Left colon (tissue), 2 donors: Measurements from ENCODE around the gene PTGDR2. TPM values are rescaled to one million over a fixed set of nuclear protein-coding genes. Genes with fewer than 3 reads are reported as not detected.
A peak's percentile ranks its signal among the peaks of the same experiment; 100 is the strongest.

Source experiments
- ATAC-seq: fragments of 200-7000 bp; cut with Tn5 transposase; one replicate; pipeline ENCODE4 v1.9.1; 2020; ENCODE audit warnings: mild to moderate bottlenecking, moderate library complexity
- DNase-seq, 2 donors: peaks; one replicate each; pipeline ENCODE4 v3.0.0-alpha.2; 2020
- intact Hi-C, 2 donors: fragments of 100-400 bp; cut with DNase I in 1 of 2; cut with micrococcal nuclease in 1 of 2; formaldehyde crosslinking; loops; one replicate each; pipeline versions ENCODE4 v1.11.2 to v1.14.0; 2022; cut with DNase I, micrococcal nuclease
- total RNA-seq, 2 donors: library from RNA; stranded (reverse); fragmentation: NEBNext Ultra II Directional; extraction: Animal tissue kit (Norgen Biotek cat#: 25700); gene quantifications; one replicate each; pipeline ENCODE4 v1.2.1, GENCODE V29; 2021
- donor health status: DM: no; HTN: no; CAD: no.
- donor health status: DM: yes; HTN: yes; CAD: no.

PTGDR2 gene
- total RNA-seq, 2 donors from 2014 or later, result 4.6 to 6.4 TPM

DNA sequence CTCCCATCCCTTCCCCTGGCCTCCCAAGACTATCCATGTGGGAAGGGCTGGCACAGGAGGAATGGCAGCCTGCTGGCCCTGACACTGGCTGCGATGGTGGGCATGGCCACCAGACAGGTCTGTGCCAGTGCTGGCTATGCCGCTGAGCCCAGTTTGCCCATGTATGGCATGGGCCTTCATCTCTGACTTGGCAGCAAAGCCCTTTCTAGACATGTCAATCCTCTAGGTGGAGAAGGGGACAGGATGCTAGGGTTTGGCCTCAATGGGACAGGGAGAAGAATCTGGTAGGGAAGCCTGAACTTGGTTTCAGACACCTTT is 20.4 kb upstream of the PTGDR2 start:
- intact Hi-C loops, result no loop called here
- ATAC-seq (no peak), DNase-seq (no peak)

DNA sequence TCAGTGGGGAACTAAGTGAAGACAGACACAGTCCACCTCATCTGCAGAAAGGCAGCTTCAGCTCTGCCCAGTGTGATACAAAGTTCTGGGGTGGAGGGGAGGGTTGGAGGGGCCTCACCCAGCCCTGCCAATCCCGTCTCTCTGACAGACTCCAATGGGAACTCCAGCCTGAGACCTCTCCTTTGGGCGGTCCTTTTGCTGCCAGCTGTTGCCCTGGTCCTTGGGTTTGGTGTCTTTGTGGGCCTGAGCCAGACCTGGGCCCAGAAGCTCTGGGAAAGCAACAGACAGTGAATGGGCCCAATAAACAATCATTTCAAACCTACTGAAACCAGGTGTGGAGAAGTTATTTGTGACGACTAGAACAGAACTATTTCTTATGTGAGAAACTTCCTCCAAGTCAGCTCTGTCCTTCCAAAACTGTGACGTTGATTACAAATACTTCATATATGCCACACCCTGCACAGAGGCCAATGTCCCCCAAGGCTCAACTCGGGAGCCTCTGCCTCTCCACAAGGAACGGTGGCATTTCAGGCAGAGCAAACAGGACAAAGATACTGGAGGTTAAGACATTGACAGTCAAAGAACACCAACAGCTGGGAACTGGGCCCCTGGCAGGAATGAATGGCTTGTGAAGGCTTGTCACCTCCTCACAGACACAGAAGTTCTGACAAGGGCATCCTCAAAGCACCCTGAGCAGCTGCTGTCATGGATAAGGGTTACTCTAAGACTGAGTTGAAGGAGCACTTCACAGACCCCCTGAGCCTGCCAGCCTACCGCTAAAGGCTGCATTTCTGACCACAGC is 19.8 kb upstream of the PTGDR2 start:
- ATAC-seq (peak; percentile 52), DNase-seq (no peak)

DNA sequence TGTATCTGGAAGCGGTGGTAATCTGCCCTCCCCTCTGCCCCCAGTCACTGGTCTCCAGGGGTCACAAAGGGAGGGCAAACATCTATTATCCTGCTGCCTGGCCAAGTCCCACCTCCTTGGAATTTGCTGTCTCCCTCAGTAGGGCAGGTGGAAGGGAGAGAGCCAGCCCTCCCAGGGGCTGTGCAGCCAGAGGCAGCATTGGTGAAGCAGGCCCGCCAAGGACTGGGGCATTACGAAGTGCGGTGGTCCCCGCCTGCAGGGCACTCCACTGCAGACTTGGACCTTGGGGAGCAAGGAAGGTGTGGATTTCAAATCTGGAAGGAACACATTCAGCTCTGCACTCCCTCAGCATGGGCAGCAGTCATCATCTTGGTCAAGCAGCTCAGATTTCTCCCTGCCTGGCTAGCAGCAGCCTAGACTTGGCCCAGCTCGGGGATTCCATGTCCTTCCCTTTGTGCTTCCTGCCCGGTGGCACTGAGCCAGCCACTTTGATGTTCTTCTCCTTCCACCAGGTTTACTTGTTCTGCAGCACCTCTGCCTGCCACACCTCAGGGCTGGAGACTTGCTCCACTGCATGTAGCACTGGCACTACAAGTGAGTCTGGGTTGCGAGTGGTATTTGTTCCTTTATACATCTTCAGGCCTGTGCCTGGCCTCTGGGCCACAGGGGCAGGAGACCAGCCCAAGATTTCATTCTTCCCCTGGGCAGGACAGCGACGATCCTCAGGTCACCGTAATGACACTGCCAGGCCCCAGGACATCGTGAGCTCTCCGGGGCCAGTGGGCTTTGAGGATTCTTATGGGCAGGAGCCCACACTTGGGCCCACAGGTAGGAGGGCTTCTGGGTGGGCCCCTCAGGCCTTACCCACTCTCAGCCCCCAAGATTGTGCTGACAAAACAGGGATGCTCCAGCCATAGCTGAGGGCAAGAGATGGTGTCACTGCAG is 18.9 kb upstream of the PTGDR2 start:
- no peak for DNase-seq

More for the DNA sequence above, 19.8 kb upstream of the PTGDR2 start:
- intact Hi-C loops, result no loop called here

DNA sequence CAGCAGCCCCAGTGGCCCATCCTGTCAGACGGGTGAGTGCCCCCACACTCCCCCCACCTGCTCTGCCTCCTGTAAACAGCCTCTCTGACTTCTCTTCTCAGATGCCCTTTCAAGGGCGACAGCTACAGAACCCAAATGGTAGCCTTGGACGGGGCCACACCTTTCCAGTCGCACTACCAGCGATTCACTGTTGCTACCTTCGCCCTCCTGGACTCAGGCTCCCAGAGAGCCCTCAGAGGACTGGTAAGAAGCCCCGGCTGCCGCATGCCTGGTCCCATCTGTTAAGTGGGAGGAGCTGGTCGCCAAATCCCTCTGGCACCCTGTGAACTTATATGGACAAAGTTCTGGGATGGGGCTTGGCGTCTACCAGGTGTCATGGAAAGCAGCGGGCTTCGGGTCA is 17.8 kb upstream of the PTGDR2 start:
- DNase-seq (no peak), ATAC-seq (no peak)
- intact Hi-C loops, result no loop called here

More for the DNA sequence above, 18.9 kb upstream of the PTGDR2 start:
- intact Hi-C loops, result no loop called here
- no peak for ATAC-seq

DNA sequence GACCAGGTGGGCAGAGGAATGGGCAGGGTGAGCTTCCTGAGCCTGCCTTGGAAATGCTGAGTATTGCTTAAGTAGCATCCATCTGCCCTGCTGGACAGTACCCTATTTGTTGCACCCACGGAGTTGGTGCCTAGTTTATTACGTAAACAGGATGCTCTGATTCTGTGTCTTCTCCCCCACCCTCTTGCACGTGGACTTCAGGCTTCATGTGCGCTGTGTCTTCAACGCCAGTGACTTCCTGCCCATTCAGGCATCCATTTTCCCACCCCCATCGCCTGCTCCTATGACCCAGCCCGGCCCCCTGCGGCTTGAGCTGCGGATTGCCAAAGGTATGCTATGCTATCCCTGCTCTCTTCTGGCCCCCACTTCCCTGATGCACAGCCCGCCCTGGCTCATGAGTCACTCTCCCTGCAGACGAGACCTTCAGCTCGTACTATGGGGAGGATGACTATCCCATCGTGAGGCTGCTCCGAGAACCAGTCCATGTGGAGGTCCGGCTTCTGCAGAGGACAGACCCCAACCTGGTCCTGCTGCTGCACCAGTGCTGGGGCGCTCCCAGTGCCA is 17.3 kb upstream of the PTGDR2 start:
- DNase-seq (no peak), ATAC-seq (no peak)
- intact Hi-C loops, result no loop called here

DNA sequence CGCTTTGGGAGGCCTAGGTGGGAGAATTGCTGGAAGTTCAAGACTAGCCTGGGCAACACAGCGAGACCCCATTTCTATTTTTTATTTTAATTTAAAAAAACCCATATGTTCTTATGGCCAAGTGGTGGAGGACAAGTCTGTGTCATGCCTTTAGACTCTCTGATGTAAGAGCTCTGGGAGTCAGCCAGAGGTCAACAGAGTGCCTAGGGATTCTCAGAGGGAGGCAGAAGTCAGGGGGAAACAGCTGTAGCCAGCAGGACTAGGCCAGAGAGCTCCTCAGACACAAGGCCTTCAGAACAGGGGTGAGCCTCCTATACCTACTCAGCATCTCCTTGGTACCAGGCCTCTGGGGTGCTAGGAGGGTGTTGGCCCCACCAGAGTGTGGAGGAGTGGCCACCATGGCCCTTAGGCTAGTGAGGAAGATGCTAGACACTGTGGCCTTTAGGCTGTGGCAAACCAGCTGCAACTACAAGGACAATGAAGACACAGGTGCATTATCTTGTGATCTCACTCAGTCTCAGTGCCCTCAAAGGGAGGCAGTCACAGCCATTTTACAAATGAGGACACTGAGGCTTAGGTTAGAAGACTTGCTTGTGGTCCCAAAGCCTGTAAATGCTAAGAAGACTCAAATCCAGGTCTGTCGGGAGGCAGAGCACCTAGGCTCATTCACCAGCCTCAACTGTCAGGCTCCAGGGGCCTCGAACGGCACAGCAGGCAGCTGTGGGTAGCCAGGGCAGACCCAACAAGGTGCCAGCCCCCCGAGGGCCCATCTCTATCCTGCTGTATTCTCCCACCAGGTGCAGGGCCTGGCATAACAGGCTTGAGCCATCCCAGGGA is 16.6 kb upstream of the PTGDR2 start:
- no peak for DNase-seq
- ATAC-seq, result no peak
- intact Hi-C loops, result no loop called here

DNA sequence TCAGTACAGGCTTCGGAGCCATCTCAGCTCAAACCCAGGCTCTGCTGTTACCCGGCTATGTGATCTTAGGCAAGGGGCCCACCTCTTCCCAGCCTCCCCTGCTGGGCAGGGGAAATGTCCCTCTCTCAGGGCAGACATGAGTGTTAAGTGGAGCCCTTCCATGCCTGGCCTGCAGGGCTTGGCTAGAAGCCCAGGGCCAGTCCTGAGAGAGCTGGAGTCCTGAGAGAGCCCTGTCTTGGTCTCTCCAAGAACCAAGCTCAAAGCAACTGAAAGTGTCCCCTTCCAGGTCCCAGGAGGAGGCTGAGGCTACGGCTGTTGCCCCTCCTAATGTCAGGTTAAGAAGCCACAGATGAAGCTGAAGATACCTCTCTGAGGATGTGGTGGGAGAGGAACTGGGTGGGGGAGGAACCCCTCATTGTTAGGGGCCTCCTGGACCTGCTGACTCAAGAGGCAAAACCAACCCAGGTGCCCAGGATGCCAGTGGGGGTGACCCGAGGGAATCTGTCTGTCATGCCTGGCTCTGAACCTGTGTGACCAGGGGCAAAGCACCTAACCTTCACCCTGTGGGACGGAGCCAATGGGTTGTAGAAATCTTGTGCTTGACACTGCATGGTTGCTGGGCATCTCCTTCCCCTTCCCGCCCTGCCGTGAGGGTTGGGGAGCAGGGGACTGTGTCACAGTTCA is 15.8 kb upstream of the PTGDR2 start:
- DNase-seq (no peak), ATAC-seq (no peak)
- intact Hi-C loops, result no loop called here

DNA sequence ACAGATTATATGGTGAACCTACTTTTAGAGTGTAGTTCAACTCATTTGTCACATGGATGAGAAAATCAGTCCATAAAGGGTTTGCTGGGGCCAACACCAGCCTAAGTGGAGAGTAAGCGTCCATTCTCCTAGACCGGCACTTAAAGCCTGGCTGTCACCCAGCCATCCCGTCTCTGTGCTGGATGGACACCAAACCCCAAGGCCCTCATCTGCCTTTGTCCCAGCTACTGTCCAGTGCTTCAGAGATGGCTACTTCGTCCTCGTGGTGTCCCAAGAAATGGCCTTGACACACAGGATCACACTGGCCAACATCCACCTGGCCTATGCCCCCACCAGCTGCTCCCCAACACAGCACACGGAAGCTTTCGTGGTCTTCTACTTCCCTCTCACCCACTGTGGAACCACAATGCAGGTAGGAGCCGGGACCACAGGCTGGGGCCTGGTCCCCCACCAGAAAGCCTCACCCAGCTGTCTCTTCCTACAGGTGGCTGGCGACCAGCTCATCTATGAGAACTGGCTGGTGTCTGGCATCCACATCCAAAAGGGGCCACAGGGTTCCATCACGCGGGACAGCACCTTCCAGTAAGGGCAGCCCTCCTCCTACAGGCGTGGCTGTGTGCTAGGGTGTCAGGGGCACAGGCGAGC is 15.1 kb upstream of the PTGDR2 start:
- ATAC-seq, result no peak

DNA sequence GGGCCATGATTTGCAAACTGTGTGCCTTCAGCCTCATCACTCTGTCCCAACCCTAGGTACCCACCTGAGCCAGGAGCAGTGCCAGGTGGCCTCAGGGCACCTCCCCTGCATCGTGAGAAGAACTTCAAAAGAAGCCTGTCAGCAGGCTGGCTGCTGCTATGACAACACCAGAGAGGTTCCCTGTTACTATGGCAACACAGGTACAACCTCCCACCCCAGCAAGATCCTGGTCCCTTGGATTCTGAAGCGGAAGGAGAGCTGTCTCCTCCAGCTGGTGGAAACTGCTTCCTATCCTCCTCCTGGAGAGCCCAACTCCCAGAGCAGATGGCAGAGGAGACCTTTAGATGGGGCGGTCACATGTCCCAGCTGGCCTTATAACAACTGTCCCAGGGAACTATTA is 14.5 kb upstream of the PTGDR2 start:
- intact Hi-C loops, result no loop called here
- peak; percentile 20 for ATAC-seq
- DNase-seq, result no peak

More for the DNA sequence above, 15.1 kb upstream of the PTGDR2 start:
- intact Hi-C loops, result no loop called here
- DNase-seq, result no peak

DNA sequence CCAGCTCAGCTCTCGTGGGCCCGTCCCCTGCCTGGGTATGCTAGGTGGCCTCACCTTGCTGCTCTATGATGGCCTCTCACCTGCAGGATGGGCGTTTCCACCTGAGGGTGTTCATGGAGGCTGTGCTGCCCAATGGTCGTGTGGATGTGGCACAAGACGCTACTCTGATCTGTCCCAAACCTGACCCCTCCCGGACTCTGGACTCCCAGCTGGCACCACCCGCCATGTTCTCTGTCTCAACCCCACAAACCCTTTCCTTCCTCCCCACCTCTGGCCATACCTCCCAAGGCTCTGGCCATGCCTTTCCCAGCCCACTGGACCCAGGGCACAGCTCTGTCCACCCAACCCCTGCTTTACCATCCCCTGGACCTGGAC is 13.7 kb upstream of the PTGDR2 start:
- intact Hi-C loops, result no loop called here
- DNase-seq (peak in 1 of 2 donors; percentile 2), ATAC-seq (no peak)

DNA sequence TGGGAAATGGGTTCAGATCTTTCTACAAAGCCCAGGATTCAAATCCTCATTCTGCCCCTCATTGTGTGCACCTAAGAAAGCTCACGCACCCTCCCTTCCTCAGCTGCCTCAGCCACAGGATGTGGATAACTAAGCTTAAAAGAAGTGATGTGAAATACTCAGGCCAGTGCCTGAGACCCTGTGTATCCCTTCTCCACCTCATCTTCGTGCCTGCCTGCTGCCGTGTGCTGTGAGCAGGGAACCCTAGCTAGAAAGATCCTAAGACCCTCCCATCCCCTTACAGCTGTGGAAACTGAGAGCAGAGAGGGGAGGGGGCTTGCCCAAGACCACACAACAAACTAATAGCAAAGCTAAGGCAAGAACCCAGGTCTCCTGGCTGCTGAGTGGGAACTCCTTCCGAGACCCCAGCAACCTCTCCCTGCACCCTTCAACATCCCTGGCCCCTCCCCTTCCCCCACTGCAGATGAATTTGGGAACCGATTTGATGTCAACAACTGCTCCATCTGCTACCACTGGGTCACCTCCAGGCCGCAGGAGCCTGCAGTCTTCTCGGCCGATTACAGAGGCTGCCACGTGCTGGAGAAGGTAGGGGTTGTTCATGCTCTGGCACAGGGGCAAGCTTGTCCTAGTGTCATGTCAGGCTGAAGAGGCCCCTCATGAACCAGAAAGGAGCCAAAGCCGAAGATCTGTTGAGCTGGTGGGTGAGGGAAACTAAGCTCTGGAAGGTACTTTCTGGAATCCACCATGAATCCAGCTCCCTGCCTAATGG is 13.1 kb upstream of the PTGDR2 start:
- no peak for ATAC-seq
- intact Hi-C loops, result no loop called here
- DNase-seq, result peak in 1 of 2 donors; percentile 0

DNA sequence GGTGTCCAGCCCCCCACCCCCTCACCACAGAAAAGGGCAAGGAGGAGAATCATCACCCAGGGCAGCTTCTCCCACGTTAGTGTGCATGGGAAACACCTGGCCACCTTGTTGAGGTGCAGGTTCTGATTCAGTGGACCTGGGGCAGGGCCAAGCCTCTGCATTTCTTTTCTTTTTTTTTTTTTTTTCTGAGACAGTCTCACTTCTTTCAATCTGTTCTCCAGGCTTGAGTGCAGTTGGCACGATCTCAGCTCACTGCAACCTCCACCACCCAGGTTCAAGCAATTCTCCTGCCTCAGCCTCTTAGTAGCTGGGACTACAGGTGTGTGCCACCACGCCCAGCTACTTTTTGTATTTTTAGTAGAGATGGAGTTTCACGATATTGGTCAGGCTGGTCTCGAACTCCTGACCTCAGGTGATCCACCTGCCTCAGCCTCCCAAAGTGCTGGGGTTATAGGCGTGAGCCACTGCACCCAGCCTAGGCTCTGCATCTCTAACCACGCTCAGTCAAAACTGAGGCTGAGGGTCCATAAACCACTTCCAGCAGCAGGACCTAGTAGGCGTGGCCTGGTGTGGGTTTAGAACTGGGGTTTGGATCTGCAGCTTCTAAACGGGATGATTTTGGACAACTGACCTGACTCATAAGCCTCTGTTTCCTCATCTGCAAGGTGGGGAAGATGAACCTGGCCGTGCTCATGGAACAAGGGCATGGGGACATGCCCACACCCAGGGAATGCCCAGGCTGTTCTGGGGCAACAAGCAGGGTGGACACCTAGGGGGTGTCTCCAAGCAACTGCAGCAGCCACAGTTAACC is 12.3 kb upstream of the PTGDR2 start:
- peak in 1 of 2 donors; percentile 0 for DNase-seq
- intact Hi-C loops, result no loop called here
- ATAC-seq, result no peak

DNA sequence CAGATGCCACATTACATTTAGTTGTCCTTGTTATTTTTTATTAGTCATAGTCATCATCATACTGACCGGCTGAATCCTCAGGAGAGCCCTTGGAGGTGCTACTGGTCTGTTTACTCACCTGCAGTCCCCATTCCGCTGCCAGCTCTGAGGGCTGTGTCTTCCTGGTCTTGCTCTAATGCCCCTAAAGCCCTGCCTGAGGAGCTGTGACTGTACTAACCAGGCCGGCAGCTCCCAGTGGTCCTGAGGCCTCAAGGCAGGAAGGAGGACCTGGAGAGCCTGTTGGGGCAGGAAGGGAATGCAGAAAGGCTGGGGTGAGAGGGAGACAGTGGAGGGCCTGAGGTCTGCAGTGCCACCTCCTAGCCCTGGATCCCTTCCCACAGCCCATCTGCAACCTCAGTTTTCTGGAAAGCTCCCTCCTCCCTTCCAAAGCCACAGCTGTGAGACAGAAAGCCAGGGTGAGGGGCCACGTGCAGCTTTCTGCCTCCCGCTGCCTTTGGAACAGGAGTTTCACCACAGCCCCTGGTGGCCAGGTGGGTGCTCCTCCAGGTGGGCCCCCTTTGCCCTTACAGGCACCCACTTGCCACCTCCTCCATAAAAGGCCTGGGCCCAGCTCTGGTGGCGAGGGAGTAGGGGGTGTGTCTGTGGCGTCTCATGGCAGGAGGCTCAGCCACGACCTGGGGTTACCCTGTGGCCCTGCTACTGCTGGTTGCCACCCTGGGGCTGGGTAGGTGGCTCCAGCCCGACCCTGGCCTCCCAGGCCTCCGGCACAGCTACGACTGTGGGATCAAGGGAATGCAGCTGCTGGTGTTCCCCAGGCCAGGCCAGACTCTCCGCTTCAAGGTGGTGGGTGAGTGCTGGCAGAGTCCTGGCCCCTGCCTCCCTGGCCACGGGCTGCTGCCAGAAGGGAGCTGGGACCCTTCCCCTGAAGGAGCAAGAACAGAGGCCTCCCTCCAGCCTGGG is 11.4 kb upstream of the PTGDR2 start, which contains the start of gene ZP1:
Gene ZP1, plus strand, starts transcription at position 632 of the 960 bp plus-strand sequence. Its CDS starts 20 bp downstream, at position 652.
- DNase-seq, result peak in 1 of 2 donors; percentile 3
- intact Hi-C loops, result no loop called here
- no peak for ATAC-seq

DNA sequence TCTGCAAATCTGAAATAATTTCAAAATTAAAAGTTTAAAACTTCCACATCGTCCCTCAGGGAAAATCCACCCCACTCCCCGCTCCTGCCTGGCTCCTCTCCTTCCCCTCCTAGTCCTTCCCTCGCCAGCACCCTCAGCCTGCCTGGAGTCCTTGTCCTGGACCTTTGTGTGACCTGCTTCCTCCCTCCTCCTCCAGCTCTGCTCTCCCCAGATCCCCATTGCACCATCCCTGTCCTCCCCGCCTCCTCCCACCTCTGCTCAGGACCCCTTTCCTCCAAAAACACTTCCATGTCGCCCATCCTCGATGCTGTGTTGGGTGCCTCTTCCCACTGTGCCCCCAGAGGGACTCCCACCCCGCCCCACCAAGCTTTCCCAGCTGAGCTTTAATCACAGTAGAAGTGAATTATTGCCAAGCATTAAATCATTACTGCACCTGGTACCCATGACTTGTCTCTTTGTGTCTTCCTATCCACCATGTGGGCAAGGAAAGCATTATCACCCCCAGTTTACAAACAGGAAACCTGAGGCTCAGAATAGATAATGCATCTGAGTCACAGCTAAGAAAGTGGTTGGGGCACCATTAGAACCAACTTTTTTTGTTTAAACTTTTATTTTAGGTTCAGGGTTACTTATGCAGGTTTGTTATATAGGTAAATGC is 9.2 kb upstream of the PTGDR2 start:
- no peak for ATAC-seq
- DNase-seq, result no peak
- intact Hi-C loops, result no loop called here
